GM21423 (cell line): ENCODE measurements around the gene NDUFA7.
"Not testable (repeated sequence)": the region's sequence is repeated elsewhere in the genome, so short reads cannot be mapped to it uniquely, and the experiment has no call there.

Experiments
- ATAC-seq: cut with Tn5 transposase; IDR thresholded peaks from one replicate; pipeline ENCODE4 v1.9.1; 2021; ENCODE audit warnings: mild to moderate bottlenecking, moderate library complexity; ENCODE audit not compliant: unreplicated experiment

The NDUFA7 gene

GRCh38 chr19:8342316-8342683, 21.1 kb upstream of the NDUFA7 start:
- no peak for ATAC-seq

- ATAC-seq = not testable (repeated sequence)
These were observed 20.3 kb upstream of the NDUFA7 start for GRCh38 chr19:8341504-8341903.

GRCh38 chr19:8340341-8341096, 19.3 kb upstream of the NDUFA7 start:
- ATAC-seq = no peak

- no peak for ATAC-seq
These were observed 17.7 kb upstream of the NDUFA7 start for GRCh38 chr19:8338835-8339234.

- no peak for ATAC-seq
These were observed 16.6 kb upstream of the NDUFA7 start for GRCh38 chr19:8337728-8338127.

GRCh38 chr19:8336660-8337059, 15.5 kb upstream of the NDUFA7 start:
- no peak for ATAC-seq

GRCh38 chr19:8336072-8336569, 14.9 kb upstream of the NDUFA7 start:
- ATAC-seq = no peak

GRCh38 chr19:8335343-8336071, 14.3 kb upstream of the NDUFA7 start:
- ATAC-seq = no peak

GRCh38 chr19:8334458-8335342, 13.5 kb upstream of the NDUFA7 start:
- ATAC-seq = no peak

- no peak for ATAC-seq
These were observed 12.7 kb upstream of the NDUFA7 start for GRCh38 chr19:8333767-8334457.

GRCh38 chr19:8332976-8333766, 12.0 kb upstream of the NDUFA7 start:
- ATAC-seq = no peak

- no peak for ATAC-seq
These were observed 10.2 kb upstream of the NDUFA7 start for GRCh38 chr19:8331263-8331845.

- no peak for ATAC-seq
These were observed 8.8 kb upstream of the NDUFA7 start for GRCh38 chr19:8329996-8330395.

- ATAC-seq = no peak
These were observed 4.3 kb upstream of the NDUFA7 start for GRCh38 chr19:8325454-8325853.

- no peak for ATAC-seq
These were observed 3.2 kb upstream of the NDUFA7 start for GRCh38 chr19:8324186-8325050.

- no peak for ATAC-seq
These were observed 2.6 kb upstream of the NDUFA7 start for GRCh38 chr19:8323781-8324185.

- ATAC-seq = no peak
These were observed 1.4 kb upstream of the NDUFA7 start for GRCh38 chr19:8322638-8322997.

GRCh38 chr19:8321986-8322637, 937 bp upstream of the NDUFA7 start:
- no peak for ATAC-seq
